HG02623 (cell line): ENCODE measurements around the gene PDE1C.
A peak's percentile ranks its signal among the peaks of the same experiment; 100 is the strongest.

Source experiments
- ATAC-seq: cut with Tn5 transposase; IDR thresholded peaks from one replicate; pipeline ENCODE4 v1.9.1; 2021; ENCODE audit warnings: moderate library complexity; ENCODE audit not compliant: unreplicated experiment

Gene PDE1C

DNA sequence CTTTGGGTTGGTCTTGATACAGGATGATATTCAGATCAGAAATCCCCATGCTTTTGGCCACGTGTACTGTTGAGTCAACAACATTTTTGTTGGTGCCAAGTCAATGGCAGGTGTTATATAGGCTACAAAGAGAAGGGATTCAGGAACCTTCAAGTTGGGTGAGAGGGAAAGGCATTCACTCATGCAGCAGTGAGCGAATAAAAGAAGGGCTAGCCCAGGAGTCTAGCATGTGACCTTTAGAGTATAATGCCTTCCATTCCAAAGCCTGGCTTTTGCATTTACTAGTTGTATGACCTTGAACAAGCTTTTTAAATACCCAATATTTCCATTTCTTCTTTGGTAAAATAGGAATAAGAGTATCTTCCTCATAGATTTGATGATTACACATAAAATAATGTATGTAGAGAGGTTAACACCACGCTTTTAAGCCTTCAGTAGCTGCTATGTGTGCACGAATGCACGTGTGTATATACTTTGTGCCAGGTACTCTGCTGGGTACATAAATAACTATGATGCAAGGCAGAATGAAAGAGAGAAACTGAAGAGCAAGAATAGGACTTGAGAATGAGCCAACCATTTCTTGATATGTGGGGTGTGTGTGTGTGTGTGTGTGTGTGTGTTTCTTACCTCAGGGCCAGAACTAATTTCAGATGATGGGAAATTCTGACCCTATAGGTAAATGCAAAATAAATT, 163.6 kb downstream of the PDE1C start:
- ATAC-seq = no peak

- no peak for ATAC-seq
Measured at GRCh38 chr7:31903962-31904361, 166.2 kb downstream of the PDE1C start.

DNA sequence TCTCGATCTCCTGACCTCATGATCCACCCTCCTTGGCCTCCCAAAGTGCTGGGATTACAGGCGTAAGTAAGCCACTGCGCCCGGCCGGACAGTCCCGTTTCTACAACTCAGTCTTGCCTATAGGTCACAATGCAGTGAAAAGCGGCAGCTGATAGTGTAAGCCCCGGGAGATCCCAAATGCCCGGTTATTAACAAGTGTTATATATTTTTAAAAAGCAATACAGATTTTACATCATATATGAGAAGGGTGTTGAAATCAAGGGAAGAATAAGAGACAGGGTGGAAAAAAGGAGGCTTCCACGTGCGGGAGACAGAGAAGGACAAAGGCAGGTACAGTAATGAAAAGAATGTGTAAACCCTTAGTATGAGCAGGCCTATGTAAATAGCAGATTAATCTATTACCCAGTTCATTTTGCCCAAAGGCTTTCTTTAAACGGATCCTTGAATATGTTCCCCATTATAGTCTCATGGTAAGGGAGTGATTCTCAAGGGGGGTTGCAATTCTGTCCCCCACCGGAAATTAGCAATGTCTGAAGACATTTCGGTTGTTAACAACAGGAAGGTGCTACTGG, 170.8 kb downstream of the PDE1C start:
- no peak for ATAC-seq

DNA sequence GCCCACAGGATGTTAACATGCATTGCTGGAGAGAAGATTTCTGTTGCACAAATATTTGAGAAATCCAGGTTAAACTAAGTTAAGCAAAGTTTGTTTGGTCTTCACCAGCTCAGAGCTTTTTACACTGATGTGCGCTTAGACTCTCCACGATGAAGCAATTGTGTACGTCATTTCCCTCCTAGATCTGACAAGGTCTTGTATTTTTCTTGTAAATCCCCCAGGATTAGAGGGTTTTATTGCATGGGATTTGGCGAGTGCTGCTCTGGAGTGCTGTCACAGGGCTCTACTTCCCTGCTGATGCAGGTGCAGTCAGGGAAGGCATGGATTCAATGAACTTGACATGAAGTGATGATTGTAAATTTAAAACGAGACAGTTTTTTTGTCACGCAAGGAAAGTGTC, 173.3 kb downstream of the PDE1C start:
- ATAC-seq = no peak

DNA sequence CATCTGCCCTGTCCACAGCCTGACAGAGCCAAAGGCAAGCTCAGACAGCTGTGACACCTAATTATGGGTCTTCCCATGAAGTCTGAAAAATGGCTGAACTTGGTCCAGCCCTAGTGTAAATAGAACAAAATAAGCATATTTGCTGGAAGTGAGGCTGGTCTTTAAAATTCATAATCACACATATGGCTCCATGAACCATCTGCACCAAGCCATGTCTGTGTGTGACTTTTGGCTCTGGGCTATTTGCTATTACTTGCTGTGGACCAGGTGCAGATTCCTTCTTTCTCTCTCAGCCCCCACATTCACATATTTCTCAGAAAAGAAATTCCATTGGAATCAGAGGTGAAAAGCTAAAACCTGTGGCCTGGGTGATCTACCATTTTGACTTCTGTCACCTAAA, 175.9 kb downstream of the PDE1C start:
- ATAC-seq = no peak

GRCh38 chr7:31893365-31893764, 176.8 kb downstream of the PDE1C start:
- ATAC-seq = no peak

- peak; percentile 83 for ATAC-seq
Measured at GRCh38 chr7:31892099-31892829, 177.9 kb downstream of the PDE1C start.

- ATAC-seq = no peak
Measured at GRCh38 chr7:31890766-31891165, 179.4 kb downstream of the PDE1C start.

- ATAC-seq = no peak
Measured at GRCh38 chr7:31890198-31890597, 180.0 kb downstream of the PDE1C start.

DNA sequence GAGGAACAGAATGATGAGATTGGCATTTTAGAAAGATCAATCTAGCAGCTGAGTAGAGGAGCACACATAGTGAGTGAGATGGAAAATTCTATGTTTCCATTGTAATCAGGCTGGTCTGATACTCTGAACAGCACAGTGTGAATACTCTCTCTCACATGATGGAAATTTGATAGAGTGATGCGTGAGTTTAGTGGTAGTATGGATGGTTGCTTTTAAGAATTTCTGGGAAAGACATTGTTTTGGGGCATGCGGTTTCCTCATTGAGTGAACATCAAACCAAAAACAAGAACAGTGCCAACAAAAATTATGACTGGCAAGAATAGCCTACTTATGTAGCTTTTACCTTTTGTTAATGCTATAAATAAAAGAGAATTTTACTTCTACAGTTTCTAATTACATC, 183.2 kb downstream of the PDE1C start:
- ATAC-seq = no peak

DNA sequence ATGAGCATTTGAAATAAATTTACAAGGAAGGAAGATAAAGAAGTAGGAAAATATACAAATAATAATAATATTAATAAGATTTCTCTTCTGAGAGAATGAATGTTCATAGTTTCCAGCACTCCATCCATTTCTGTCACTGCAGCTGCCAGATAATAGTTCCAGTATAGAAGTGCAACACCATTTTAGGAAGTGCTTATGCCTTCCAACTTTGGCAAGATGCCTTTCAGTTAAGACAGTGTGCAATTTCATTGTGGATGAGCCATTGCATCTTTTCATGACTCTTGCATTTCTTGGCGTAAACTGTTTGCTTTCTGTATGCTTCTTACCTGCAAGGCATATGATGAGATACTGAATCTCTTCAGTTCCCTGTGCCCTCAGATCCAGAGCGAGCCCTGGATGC, 185.0 kb downstream of the PDE1C start:
- ATAC-seq = no peak

GRCh38 chr7:31883761-31884164, 186.4 kb downstream of the PDE1C start:
- peak; percentile 72 for ATAC-seq

DNA sequence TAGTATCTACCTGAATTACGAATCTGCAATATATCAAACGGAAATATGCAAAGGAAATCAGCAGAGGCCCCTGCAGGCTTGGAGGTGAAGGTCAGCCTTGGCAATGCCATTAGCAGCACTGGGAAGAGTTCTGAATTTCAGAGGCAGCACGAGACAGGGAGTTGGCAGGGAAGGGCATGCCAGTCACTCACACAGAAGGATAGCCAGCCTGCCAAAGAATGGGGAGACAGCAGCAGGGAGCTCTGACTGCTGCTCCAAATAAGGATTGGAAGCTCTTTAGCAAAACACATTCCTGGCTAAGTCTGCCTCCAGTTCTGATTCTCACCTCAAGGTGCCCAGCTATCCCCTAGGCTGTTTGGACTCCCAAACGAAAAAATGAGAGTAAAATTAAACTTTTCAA, 188.0 kb downstream of the PDE1C start:
- ATAC-seq = no peak

GRCh38 chr7:31878875-31879274, 191.3 kb downstream of the PDE1C start:
- ATAC-seq = no peak

DNA sequence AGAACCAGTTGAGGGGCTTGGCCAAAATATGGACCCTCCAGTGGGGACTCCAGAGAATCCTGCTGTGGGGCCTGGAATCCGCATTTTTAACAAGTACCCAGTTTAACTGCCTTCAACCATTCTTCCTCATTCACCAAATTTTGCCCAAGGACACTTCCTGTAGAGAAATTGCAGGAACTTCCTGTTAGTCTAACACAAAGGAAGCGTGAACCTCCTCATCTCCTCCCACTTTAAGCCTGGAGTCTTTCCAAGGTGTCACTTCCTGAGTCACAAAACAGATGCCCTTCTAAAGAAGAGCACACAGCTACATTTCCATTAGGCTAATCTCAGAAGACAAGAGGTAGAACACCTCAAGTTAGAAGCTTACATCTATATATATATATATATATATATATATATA, 194.8 kb downstream of the PDE1C start:
- ATAC-seq = no peak

DNA sequence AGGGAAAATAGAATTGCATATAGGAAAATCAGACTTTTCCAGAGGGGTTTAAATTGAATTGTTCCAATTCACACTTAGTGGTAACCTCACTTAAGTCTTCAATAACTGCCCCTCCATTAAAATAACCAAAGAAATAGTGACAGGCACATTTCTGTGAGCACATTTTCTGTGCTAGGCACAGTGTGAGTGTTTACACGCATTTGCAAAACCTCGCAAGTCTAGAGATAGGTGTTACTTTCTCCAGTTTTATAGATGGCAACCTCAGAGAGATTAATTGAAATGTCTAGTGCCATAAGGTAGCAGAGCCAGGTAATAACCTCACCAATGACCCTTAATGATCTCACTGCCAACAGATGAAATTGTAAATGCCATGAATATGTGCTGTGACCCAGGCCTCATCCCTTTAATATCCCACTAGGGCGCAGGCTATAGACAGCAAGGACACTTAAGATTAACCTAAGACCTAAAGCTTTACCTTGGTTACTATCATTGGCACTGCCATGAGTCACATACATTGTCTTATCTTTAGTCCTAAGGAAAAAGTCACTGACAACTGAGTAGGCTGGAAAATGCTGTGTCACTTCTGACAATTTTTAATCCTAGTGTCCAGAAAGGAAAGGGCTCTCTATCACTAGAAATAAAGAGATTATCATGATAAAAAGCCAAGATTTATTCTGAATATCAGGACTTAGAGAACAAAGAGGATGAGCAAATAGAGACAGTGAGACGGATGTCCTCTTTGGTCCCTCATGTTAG, 195.4 kb downstream of the PDE1C start:
- no peak for ATAC-seq

DNA sequence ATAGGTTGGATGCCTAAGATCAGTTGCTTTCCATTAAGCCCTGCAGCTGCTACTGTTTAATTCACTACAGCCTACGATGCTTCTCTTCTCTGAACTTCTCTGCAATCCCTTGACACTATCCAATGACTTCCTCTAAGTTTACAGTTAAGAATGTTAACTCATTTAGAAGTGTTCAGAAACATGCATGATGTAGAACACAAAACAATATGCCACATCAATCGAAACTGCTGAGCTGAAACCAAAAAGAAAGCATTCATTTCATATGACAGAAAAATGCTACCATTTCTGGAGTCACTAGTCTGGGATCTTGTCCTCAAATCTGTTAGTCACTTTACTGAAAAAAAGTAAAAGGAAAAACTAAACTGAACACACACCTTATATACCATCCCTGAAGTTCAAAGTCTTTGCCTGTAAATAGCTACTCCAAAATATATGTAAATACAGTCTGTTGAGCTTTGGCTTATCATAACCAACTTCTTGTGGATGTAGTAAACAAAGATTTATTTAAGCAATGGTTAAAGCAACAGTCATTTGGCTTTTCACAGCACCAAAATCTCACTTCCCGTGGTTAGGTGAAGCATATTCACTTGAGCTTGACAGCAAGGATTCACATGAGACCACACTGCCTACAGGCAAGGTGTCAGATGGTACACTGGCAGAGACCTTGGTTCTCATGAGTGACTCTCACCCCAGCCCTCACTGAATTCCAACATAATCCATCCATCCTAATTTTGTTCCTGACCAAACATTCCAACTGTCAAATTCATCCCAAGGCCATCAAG, 196.2 kb downstream of the PDE1C start:
- peak; percentile 83 for ATAC-seq

GRCh38 chr7:31872545-31873370, 197.4 kb downstream of the PDE1C start:
- ATAC-seq = no peak

- ATAC-seq = no peak
Measured at GRCh38 chr7:31864646-31865045, 205.6 kb downstream of the PDE1C start.

GRCh38 chr7:31860925-31861324, 209.3 kb downstream of the PDE1C start:
- ATAC-seq = no peak
